ENCODE results near the gene SLC4A2.
"Not testable (repeated sequence)": the region's sequence is repeated elsewhere in the genome, so short reads cannot be mapped to it uniquely, and the experiment has no call there.

SLC4A2 gene

GRCh38 chr7:151025924-151026671 is 33.3 kb upstream of the SLC4A2 start:
- no peak for DNase-seq (ENCODE audit: low read depth)

GRCh38 chr7:151026771-151027727 is 32.3 kb upstream of the SLC4A2 start:
- not testable (repeated sequence) for DNase-seq (ENCODE audit: low read depth)

- DNase-seq (ENCODE audit: low read depth), result not testable (repeated sequence)
Measured at GRCh38 chr7:151027728-151028130, 31.7 kb upstream of the SLC4A2 start.

GRCh38 chr7:151028131-151028947 is 31.1 kb upstream of the SLC4A2 start, which contains the start of gene ABCB8:
TSS of gene ABCB8 (plus strand) at chr7:151028450. CDS start at chr7:151028516, 66 bp downstream.
- peak; percentile 97 for DNase-seq (ENCODE audit: low read depth)

- DNase-seq (ENCODE audit: low read depth), result no peak
Measured at GRCh38 chr7:151028948-151029501, 30.4 kb upstream of the SLC4A2 start.

GRCh38 chr7:151031011-151031410 is 28.4 kb upstream of the SLC4A2 start:
- DNase-seq (ENCODE audit: low read depth), result no peak

GRCh38 chr7:151032936-151033863 is 26.2 kb upstream of the SLC4A2 start:
- no peak for DNase-seq (ENCODE audit: low read depth)

GRCh38 chr7:151033864-151034249 is 25.5 kb upstream of the SLC4A2 start:
- no peak for DNase-seq (ENCODE audit: low read depth)

GRCh38 chr7:151034312-151035025 is 24.9 kb upstream of the SLC4A2 start:
- no peak for DNase-seq (ENCODE audit: low read depth)

GRCh38 chr7:151035026-151035717 is 24.2 kb upstream of the SLC4A2 start:
- no peak for DNase-seq (ENCODE audit: low read depth)

GRCh38 chr7:151035902-151036301 is 23.5 kb upstream of the SLC4A2 start:
- DNase-seq (ENCODE audit: low read depth), result no peak

- peak; percentile 75 for DNase-seq (ENCODE audit: low read depth)
Measured at GRCh38 chr7:151038951-151039849, 20.2 kb upstream of the SLC4A2 start.

GRCh38 chr7:151039850-151040548 is 19.4 kb upstream of the SLC4A2 start:
- no peak for DNase-seq (ENCODE audit: low read depth)

- DNase-seq (ENCODE audit: low read depth), result no peak
Measured at GRCh38 chr7:151040616-151041375, 18.6 kb upstream of the SLC4A2 start.

- DNase-seq (ENCODE audit: low read depth), result not testable (repeated sequence)
Measured at GRCh38 chr7:151043449-151043848, 15.9 kb upstream of the SLC4A2 start.

GRCh38 chr7:151043959-151044358 is 15.4 kb upstream of the SLC4A2 start:
- no peak for DNase-seq (ENCODE audit: low read depth)

GRCh38 chr7:151045262-151045661 is 14.1 kb upstream of the SLC4A2 start:
- DNase-seq (ENCODE audit: low read depth), result no peak
